Kasumi-1 (cell line): ENCODE data around the gene PARG.
"Not testable (repeated sequence)": the region's sequence is repeated elsewhere in the genome, so short reads cannot be mapped to it uniquely, and the experiment has no call there.

Experiments
- DNase-seq, 2 experiments: peaks; one replicate each; lab custom pipeline; 2025; lab: John Stamatoyannopoulos, UW

PARG gene

DNA sequence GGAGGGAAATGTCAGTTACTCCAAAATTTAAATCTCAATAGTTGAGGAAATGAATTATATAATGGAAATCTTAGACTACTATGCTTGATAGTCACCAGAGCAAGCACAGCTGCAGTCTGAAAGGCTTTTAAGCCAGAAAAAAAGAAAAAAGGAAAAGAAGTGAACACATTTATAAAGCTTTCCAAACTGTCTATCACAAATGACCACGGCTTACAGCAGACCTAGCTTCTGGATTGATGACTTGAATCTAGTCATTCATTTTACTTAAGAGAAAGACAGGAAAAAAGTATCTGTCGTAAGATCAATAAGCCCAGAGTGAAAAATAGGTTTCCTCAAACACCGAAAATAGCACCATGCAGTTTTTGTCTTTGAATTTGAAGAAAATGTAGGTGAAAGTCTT, 111.8 kb downstream of the PARG start:
- no peak for DNase-seq

DNA sequence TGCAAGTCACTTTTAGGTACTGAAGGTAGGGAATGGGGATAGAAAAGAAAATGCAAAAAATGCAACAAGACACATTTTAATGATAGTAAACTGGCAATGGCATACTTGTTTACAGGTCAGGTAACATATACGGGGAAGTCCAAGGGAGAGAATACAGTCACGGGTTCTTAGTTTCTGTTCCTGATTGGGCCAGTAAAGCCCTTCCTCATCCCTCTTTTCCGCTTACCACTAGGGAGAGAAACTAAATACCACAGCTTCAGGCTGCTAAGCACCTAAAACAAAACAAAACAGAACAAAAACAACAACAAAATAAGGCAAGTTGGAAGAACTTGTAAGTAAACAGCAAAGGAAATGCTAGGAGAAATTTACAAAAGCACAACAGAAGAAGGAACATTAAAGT, 114.5 kb downstream of the PARG start:
- no peak for DNase-seq

DNA sequence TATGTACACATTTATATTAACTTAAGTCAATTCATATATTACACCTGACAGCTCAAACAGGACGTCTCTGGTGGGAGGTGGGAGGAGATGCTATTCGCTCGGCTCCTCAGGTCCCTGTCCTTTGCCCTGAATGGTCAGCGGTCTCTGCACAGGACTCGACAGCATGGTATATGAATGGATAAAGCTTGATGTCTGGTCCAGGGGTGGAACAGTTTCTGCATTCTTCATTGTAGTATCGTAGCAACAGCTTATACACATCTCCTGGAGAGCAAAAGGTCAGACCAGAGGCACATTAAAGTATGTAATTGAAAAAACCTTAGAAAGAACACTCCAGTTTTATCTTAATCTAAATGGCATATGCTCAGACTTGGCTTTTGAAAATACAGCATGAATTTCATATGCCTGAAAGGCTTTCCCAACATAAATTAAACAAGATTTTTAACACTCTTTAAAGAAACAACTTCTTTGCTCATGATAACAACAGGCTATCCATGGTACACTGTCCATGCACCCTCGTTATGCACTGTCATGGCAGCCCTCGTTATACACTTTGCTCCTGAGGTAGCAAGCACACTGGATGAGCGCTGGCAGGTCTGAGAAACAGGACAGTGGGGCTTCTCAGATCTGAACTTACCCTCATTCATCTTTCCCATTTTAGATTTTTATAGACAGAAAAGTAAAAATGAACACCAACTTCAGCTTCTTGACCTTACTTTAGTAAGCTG, 122.4 kb downstream of the PARG start:
- DNase-seq: no peak

DNA sequence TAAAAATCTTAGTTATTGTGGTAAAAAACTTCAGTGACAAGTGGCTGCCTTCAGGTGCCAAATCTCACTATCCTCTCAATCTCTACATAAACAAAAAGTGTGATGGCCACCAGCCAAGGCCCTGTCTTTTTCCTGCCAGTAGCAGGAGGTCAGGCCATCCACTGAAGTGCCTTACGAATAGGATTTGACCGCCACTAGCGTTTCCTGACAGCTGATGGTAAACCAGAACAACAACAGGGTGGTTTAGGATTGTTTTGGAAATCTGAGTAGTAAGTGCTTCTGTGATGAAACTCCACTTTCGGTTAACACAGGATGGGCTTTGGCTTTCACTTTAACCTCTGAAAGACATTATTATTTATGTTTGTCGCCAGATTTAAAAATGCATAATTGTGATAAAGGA, 124.0 kb downstream of the PARG start:
- no peak for DNase-seq

DNA sequence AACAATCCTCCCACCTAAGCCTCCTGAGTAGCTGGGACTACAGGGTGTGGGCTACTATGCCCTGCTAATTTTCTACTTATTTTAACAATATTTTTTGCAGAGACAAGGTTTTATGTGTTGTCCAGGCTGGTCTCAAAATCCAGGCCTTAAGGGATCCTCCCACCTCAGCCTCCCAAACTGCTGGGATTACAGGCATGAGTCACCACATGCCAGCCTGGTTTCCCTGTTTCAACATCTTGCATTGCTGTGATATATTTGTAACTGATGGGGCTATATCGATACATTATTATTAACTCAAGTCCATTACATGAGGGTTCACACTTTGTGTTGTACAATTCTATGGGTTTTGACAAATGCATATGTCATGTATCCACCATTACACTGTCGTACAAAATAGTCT, 137.8 kb downstream of the PARG start:
- DNase-seq: no peak

DNA sequence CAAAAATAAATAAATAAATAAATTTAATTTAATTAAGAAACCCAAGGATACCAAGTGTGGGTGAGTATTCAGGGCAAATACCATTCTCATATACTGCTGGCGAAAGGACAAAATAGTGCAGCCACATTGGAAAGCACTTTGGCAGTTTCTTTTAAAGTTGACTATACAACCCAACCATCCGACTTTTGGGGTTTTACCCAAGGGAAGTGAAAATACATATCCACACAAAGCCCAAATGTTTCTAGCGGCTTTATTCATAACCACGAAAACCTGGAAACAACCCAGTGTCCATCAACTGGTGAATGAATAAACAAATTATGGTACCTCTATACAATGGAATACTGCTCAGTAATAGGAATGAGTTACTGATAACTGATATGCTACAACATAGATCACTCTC, 143.6 kb downstream of the PARG start:
- DNase-seq: no peak

DNA sequence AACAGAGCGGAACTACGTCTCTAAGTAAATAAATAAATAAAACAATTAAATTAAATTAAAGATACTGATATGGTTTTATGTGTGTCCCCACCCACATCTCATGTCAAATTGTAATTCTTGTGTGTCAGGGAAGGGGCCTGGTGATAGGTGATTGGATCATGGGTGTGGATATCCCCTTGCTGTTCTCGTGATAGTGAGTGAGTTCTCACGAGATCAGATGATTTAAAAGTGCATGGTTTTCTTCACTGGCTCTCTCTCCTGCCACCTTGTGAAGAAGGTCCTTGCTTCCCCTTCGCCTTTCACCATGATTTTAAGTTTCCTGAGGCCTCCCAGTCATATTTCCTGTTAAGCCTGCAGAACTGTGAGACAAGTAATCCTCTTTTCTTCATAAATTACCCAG, 150.7 kb downstream of the PARG start:
- DNase-seq: no peak

DNA sequence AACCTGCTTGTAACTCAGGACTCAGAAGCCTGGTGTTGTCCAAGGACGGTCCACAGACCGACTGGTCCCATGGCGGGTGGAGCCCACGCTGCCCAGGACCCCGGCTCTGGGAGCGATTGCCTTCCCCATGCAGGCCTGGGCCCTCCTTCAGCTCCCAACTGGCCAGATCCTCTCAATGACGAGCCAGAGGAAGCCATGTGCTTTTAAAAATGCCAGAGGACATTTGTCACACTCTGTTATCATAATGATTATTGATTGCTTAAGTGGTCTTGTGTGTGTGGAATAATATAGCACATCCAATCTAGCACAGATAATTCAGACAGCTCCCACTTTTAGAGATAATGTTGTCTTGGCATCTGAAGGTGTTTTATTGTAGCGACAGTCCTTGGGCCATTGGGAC, 157.1 kb downstream of the PARG start:
- DNase-seq: no peak

DNA sequence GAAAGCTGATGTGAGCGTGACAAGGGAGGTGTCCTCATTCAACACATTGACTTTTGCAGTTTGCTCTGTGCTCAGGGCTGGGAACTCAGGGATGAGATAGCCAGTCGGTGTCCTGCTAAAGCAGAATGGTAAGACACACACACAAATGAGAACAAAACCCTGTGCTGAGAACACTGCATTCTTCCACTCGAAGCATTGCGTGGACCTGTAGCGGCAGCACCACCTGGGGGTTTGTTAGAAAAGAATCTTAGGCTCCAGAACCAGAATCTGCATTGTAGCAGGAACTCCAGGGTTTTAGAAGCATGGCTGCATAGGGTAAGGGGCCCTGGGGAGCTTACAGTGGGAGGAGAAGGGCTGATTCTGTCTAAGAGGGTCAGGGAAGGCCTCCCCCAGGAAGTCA, 158.2 kb downstream of the PARG start:
- no peak for DNase-seq

DNA sequence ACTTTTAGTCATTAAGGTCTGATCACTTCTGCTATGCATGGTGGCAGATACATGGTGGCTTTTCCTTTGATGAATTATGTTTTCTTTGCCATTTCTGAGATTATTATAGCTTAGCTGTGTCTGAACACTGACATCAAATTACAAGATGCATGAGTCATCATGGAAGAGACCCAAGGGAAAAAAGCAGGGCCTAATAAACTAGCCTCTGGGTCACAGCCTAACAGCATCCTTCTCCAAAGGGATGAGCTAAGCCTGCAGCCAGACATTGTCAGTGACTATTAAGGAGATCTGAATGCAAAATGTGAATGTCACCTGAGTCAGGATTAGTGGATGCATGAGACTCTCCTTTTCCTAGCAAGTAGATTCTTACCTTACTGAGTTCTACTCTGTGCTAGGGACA, 160.6 kb downstream of the PARG start:
- no peak for DNase-seq

DNA sequence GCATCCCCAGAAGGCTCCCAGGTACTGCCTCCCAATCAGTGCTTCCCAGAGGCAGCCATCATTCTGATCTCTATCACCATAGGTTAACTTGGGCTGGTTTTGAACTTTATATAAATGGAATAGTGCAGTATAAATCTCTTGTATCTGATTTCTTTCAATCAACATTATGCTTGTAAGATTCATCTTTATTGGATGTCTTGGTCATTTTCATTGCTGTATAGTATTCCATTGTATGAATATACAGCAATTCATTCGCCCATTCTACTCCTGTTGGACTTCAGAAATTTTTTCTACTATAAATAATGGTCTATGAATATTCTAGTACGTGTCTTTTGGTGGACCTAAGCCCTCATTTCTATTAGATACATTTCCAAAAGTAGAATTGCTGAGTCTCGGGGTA, 163.6 kb downstream of the PARG start:
- no peak for DNase-seq

DNA sequence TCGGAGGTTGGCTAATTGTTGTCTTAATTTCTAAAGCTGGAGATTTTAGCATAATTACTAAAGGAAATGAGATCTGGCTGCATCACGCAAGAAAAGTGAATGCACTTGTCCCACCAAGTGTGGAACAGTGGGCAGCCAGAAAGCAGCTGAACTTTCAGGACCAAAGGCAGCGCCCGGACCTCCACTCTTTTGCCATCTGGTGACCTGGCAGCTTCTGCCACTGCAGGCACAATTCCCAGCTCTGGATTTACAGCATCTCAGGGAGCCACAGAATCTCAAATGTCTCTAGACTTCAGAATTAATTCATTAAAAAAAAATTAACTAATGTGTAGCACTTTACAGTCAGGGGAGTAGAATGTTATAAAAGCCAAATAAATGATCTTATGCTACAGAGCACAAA, 165.0 kb downstream of the PARG start:
- no peak for DNase-seq

DNA sequence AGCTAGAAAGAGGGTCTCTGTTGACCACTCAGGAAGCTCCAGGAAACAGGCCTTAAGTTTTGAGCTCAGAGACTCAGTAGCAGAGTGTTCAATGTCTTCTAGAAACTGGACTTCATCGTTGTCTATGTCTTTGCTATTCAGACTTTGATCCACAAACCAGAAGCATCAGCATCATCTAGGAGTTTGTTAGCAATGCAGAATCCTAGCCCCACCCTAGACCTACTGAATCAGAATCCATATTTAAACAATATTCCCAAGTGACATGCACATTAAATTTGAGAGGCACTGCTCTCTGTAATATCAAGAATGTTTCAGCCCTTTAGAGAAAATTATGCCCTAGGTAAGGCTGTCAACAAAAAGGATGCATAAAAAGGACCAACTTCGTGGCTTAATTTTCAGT, 166.8 kb downstream of the PARG start:
- no peak for DNase-seq

DNA sequence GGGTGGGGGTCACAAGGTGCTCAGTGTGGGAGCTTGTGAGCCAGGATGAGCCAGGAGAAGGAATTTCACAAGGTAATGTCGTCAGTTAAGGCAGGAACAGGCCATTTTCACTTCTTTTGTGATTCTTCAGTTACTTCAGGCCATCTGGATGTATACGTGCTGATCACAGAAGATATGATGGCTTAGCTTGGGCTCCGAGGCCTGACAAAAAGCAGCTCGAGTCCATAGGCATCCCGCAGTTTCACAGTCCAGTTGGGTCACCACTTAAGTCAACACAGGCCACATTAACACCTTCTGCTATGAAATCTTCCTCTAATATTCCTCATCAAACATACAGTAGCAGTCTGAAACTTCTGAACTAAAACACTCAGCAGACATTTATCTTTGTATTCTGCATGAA, 168.9 kb downstream of the PARG start:
- DNase-seq: not testable (repeated sequence)

DNA sequence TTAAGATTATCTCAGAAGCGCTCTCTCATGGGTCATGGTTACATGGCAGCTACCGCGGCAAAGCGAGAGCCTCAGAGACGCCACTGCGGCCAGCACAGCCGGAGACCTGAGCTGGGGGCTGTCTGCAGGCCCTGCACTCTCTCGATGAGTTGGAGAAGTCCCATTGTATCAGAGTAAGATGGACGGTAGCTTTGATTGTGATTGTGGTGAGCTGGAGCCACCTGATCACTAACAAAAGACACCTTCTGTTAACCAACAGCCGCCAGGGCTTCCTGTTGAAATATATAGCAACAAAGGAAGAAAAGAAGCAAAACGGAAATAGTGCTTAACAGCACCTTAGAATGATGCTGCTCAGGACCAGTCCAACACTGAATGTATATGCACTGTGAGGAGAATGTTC, 170.8 kb downstream of the PARG start:
- not testable (repeated sequence) for DNase-seq

DNA sequence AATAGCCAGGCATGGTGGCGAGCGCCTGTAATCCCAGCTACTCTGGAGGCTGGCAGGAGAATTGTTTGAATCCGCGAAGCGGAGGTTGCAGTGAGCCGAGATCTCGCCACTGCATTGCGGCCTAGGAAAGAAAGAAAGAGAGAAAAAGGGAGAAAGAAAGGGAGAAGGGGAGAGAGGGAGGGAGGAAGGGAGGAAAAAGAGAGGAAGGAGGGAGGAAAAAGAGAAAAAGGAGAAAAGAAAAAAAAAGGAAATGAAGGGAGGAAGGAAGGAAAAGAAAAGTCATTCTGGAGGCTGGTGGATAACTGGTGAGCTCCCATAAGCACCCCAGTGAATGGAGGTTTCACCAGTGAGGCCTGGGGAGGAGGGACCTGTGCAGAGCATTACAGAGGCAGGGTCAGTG, 172.1 kb downstream of the PARG start:
- no peak for DNase-seq

DNA sequence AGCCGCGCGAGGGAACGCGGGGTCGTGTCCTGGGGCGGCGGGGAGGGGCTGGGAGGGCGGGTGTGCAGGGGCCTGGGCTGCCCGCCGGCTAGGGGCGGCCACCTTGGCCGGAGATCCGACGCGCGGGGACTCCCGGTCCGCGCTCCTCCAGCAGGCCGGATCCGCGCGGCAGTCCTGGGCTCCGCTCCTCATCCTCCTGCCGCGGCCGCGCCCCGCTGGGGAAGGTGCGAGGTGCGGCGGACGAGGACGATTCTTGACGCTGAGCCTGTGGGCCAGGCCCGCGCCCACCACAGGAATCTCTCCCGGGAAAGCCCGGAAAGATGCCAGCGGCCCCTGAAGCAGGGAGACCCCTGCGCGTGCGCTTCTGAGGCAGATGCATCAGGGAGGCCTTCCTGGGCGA, 173.1 kb downstream of the PARG start:
- DNase-seq: no peak

DNA sequence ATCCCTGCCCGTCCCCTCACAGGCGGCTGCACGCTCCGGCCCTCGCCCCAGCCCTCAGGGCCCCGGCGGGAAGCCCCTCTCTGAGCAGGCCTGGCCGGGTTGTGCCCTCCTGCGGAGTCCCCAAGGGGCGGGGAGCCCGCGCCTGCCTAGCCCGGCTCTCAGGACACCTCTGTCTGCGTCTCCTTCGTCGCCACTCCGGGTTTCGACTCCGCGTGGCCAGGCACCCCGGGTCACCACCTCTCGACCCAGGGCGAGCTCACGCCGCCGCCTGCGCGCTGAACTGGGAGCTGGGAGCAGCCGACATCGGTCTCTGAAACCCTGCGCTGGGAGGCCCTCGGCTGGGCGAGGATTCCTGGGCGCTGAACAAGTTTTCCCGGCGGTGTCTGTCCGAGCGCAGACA, 173.5 kb downstream of the PARG start:
- no peak for DNase-seq
